Gastroesophageal sphincter (tissue), 4 donors: ENCODE measurements around the gene ZDHHC11B. TPM values are rescaled to one million over a fixed set of nuclear protein-coding genes. Genes with fewer than 3 reads are reported as not detected.
"Not testable (repeated sequence)": the region's sequence is repeated elsewhere in the genome, so short reads cannot be mapped to it uniquely, and the experiment has no call there.

ENCODE experiments used
- ATAC-seq: fragments of 150-250 bp; one replicate; pipeline ENCODE4 v1.9.1; 2016; ENCODE audit warnings: mild to moderate bottlenecking, moderate library complexity
- H3K27ac ChIP-seq, 4 donors: fragments of 200-600 bp; sonication (generic) in 3 of 4; 1 replicate in 3 of 4; 2 replicates in 1 of 4; pipeline ENCODE4 v1.5.1; 2016 to 2019
- H3K27me3 ChIP-seq: fragments of 200-600 bp; sonication (generic); one replicate; pipeline ENCODE4 v1.5.1; 2019
- H3K36me3 ChIP-seq, 2 donors: fragments of 200-600 bp; sonication (generic); one replicate each; pipeline ENCODE4 v1.5.1; 2019; ENCODE audit warnings: control low read depth in 1 of 2
- H3K4me1 ChIP-seq, 3 donors: fragments of 200-600 bp; sonication (generic); 1 replicate in 2 of 3; 2 replicates in 1 of 3; pipeline ENCODE4 v1.5.1; 2016 to 2019; ENCODE audit warnings: control low read depth in 2 of 3
- H3K4me3 ChIP-seq, 2 donors: fragments of 200-600 bp; sonication (generic); one replicate each; pipeline ENCODE4 v1.5.1; 2019; ENCODE audit warnings: mild to moderate bottlenecking in 1 of 2, moderate library complexity in 1 of 2
- H3K9me3 ChIP-seq, 3 donors: fragments of 200-600 bp; sonication (generic); one replicate each; pipeline ENCODE4 v1.5.1; 2017 to 2019; ENCODE audit warnings: control low read depth in 2 of 3
- EP300 ChIP-seq: sonication (generic); formaldehyde crosslinking; IDR thresholded peaks from one replicate; pipeline ENCODE4 v1.6.1; 2017; ENCODE audit warnings: antibody characterized with exemption, mild to moderate bottlenecking
- POLR2A ChIP-seq, 2 donors: fragments of 450-650 bp; IDR thresholded peaks; one replicate each; pipeline ENCODE4 v1.6.1; 2017; ENCODE audit warnings: antibody characterized with exemption in 2 of 2, mild to moderate bottlenecking in 2 of 2, moderate library complexity in 1 of 2
- POLR2AphosphoS5 ChIP-seq: sonication (generic); formaldehyde crosslinking; IDR thresholded peaks from one replicate; pipeline ENCODE4 v1.6.1; 2017; ENCODE audit warnings: antibody characterized with exemption
- WGBS, 2 donors: methylation state at CpG; one replicate each; pipeline ENCODE4 v1.1.5; 2018; ENCODE audit warnings: low coverage in 1 of 2; 5-methylcytosine and 5-hydroxymethylcytosine counted together
- total RNA-seq, 4 donors: library from RNA; depleted of rRNA; stranded (reverse); fragments of >200 nt; gene quantifications; one replicate each; pipeline ENCODE4 v1.1.0, GENCODE V29; 2016
- TF ChIP-seq, protein P1 (sequence below), 4 experiments: fragments of 200-600 bp in 2 of 4; fragments of 450-650 bp in 2 of 4; sonication (generic) in 1 of 4; IDR thresholded peaks; one replicate each; pipeline ENCODE4 v1.5.1; 2017 to 2019; ENCODE audit warnings: antibody characterized with exemption in 4 of 4, mild to moderate bottlenecking in 2 of 4, moderate library complexity in 2 of 4

ZDHHC11B gene
- total RNA-seq, 4 donors from 2014 or later = 3.1 to 14.3 (median 6.9) TPM

DNA sequence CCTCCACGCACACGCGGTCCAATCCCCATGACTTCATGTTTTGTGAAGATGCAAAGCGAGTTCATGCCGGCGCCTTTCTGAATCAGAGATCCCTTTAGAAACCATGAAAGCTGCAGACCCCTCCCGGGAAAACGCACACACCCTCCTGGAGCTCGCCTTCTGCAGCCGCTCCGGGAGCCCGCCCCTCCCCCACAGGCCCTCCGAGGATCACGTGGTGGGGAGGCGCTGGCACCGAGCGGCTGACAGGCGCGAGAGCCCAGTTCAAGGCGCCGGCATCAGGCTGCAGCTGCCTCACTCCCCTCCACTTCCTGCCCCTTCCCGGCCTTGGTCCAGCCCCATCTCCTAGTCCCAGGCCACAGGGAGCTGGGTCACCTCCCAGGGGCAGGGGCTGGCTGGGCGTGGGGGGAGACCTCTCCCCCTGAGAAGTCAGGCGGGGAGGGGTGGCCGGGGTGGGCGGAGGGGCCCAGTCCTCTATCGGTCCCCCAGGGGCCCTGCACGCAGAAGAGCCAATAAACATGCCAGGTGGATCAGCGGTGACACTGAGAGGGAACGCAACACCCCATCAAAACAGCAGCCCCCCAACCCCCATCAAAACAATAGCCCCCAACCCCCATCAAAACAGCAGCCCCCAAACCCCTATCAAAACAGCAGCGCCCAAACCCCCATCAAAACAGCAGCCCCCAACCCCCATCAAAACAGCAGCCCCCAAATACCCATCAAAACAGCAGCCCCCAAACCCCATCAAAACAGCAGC, 1.3 kb downstream of the ZDHHC11B start:
- Histone ChIP-seq H3K4me1 (peaks cover 0 to 16% (median 4%) of the 10 kb centered on the region in 3 donors), H3K4me3 (peak overlapping the region; percentile 11 to 74), H3K27ac (peak overlapping the region; percentile 34 to 85 (median 82))
- ATAC-seq = peak; percentile 64
- TF ChIP-seq, protein P1, sequence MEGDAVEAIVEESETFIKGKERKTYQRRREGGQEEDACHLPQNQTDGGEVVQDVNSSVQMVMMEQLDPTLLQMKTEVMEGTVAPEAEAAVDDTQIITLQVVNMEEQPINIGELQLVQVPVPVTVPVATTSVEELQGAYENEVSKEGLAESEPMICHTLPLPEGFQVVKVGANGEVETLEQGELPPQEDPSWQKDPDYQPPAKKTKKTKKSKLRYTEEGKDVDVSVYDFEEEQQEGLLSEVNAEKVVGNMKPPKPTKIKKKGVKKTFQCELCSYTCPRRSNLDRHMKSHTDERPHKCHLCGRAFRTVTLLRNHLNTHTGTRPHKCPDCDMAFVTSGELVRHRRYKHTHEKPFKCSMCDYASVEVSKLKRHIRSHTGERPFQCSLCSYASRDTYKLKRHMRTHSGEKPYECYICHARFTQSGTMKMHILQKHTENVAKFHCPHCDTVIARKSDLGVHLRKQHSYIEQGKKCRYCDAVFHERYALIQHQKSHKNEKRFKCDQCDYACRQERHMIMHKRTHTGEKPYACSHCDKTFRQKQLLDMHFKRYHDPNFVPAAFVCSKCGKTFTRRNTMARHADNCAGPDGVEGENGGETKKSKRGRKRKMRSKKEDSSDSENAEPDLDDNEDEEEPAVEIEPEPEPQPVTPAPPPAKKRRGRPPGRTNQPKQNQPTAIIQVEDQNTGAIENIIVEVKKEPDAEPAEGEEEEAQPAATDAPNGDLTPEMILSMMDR (IDR thresholded peaks at IDR 0.05) = peak in 1 of 4 experiments; percentile 8
- H3K27me3 ChIP-seq, H3K9me3 ChIP-seq, H3K36me3 ChIP-seq: not testable (repeated sequence)
- WGBS, 2 donors = no CpG with 5 or more reads among the region's 31 CpGs

DNA sequence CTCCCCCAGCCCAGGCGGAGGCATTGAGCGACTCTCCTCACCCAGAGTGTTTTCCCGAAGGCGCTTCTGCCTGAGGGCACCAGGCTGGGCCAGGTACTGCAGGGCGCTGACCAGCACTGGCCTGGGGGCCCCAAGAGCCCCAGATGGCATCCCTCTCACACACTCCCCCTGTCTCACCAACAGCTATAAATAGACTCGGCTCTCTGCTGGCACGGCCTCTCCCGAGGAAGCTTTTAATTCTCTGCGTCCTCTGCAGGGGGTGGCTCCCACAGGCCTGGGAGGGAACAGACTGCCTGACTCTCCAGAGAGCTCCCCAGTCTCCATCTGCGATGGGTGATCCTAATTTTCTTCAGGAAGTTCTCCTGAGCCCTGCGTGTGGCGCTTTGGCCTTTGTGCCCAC, 2.2 kb downstream of the ZDHHC11B start:
- H3K4me3 ChIP-seq, H3K36me3 ChIP-seq, H3K27me3 ChIP-seq, H3K27ac ChIP-seq, H3K9me3 ChIP-seq: not testable (repeated sequence)
- WGBS, 2 donors = no CpG with 5 or more reads among the region's 12 CpGs
- H3K4me1 ChIP-seq = peaks cover 0 to 16% (median 4%) of the 10 kb centered on the region in 3 donors
- peak; percentile 12 for ATAC-seq

DNA sequence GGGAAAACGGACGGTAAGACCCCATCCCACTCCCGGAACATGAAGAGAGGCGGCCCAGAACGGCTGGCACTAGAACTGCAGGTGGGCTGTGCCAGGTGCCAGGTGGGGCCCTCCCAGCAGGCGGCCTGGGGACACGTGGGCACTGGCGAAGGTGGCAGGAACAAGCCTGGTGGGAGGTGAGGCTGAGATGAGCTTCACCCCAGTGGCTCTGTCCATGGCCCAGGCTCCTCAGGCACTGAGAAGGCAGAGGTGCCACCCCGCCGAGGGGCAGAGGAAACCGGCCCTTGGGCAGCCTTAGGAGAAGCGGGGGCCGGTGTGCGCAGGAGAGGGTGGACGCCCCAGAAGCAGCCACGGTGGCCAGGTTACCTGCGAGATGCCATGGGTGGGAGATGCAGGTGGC, 4.0 kb downstream of the ZDHHC11B start:
- peaks cover 0 to 19% (median 4%) of the 10 kb centered on the region in 3 donors for H3K4me1 ChIP-seq
- not testable (repeated sequence) for ATAC-seq, H3K36me3 ChIP-seq, H3K27me3 ChIP-seq, H3K9me3 ChIP-seq, H3K4me3 ChIP-seq, H3K27ac ChIP-seq
- 85 to 86% methylated on average over 4 to 17 of the region's 17 CpGs for WGBS, 2 donors

DNA sequence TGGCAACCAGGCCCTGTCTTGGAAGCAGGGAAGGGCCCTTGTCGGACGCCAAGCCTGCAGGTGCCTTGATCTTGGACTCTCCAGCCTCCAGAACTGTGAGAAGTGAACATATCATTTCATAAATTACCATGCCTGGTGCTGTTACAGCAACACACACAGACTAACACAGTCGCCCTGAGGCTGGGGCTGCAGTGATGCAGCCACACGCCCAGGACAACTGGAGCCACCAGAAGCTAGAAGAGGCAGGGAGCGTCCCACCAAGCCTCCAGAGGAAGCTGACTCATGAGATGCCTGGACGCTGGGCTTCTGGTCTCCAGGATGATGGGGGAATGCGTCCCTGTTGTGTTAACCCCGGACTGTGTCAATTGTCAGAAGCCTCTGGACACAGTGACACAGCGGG, 5.6 kb downstream of the ZDHHC11B start:
- WGBS, 2 donors = no CpG with 5 or more reads among the region's 9 CpGs
- ATAC-seq, H3K36me3 ChIP-seq, H3K4me3 ChIP-seq, H3K27me3 ChIP-seq, H3K27ac ChIP-seq, H3K9me3 ChIP-seq: not testable (repeated sequence)
- peaks cover 0 to 17% (median 0%) of the 10 kb centered on the region in 3 donors for H3K4me1 ChIP-seq

DNA sequence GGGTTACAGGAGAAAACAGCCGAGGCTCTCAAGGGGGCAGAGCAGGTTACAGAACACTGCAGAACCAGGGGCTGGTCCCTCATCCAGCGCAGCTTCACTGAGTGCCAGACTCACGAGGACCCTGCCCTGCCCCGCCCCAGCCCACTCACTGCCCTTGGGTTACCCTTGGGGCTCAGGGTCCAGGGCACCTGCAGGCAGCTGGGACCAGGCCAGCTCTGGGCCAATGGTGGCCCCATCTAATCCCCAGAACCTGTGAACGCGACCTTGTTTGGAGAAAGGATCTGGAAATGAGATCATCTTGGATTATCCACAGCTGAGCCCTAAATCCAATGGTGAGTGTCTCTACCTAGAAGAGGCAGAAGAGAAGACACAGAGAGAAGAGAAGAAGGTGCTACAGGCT, 6.1 kb downstream of the ZDHHC11B start:
- no CpG with 5 or more reads among the region's 6 CpGs for WGBS, 2 donors
- not testable (repeated sequence) for ATAC-seq, H3K36me3 ChIP-seq

DNA sequence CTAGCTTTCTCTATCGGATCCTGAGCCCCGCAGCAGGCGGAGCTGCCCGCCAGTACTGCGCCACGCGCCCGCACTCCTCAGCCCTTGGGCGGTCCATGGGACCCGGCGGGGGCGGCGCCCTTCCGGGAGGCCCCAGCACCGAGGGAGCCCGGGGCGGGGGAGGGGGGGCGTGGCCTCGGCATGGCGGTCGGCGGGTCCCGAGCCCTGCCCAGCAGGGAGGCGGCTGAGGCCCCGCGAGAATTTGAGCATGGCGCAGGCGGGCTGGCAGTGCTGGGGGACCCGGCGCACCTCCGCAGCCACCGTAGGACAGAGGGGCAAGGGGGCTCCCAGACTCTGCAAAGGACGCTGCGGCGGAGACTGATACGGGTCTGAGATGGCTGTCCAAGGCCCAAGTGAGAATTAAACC, 6.8 kb downstream of the ZDHHC11B start:
- Histone ChIP-seq H3K4me1 (peaks cover 0 to 19% (median 0%) of the 10 kb centered on the region in 3 donors), H3K36me3 (no peaks in the 10 kb centered on the region), H3K27ac (no peak overlapping the region), H3K9me3 (no peaks in the 10 kb centered on the region), H3K27me3 (no peaks in the 10 kb centered on the region), H3K4me3 (no peak overlapping the region)
- TF ChIP-seq POLR2A (IDR thresholded peaks at IDR 0.05) = no peak
- no peak for TF ChIP-seq POLR2AphosphoS5
- no peak for TF ChIP-seq EP300
- TF ChIP-seq, protein P1 (IDR thresholded peaks at IDR 0.05) = no peak
- 100% methylated on average over 4 of the region's 36 CpGs; no CpG with 5 or more reads in 1 of the 2 donors for WGBS, 2 donors
- no peak for ATAC-seq

More for the DNA sequence above, 6.1 kb downstream of the ZDHHC11B start:
- not testable (repeated sequence) for H3K4me3 ChIP-seq, H3K9me3 ChIP-seq, H3K27me3 ChIP-seq, H3K27ac ChIP-seq
- H3K4me1 ChIP-seq = peaks cover 0 to 19% (median 0%) of the 10 kb centered on the region in 3 donors

DNA sequence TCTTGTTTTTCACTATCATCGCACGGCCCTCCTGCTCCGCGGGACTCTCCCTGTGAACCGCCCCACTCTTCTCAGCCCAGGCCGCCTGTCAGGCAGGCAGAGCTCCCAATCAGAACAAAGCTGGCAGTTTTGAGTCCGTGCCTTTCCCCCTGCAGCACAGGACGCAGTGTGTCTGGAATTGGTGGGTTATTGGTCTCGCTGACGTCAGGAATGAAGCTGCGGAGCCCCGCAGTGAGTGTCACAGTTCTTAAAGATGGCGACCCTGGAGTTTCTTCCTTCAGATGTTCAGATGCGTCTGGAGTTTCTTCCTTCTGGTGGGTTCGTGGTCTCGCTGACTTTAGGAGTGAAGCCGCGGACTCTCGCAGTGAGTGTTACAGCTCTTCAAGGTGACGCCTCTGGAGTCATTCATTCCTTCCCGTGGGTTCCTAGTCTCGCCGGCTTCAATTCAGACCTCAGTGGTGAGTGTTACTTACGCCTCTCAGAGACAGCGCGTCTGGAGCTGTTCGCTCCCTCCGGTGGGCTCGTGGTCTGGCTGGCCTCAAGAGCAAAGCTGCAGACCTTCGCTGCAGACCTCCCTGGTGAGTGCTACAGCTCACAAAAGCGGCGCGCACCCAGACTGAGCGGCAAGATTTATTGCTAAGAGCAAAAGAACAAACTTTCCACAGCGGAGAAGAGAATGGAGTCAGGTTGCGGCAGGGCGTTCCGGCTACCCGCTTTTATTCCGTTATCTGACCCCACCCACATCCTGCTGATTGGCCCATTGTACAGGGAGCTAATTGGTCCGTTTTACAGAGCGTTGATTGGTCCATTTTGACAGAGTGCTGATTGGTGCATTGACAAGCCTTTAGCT, 7.4 kb downstream of the ZDHHC11B start:
- no peaks in the 10 kb centered on the region for H3K36me3 ChIP-seq
- no peak for ATAC-seq
- H3K9me3 ChIP-seq = no peaks in the 10 kb centered on the region
- H3K4me1 ChIP-seq = peaks cover 0 to 20% (median 0%) of the 10 kb centered on the region in 3 donors
- no peaks in the 10 kb centered on the region for H3K27me3 ChIP-seq
- TF ChIP-seq POLR2A (IDR thresholded peaks at IDR 0.05) (no peak), POLR2AphosphoS5 (no peak), EP300 (no peak)
- TF ChIP-seq, protein P1 (IDR thresholded peaks at IDR 0.05) = no peak
- no peak overlapping the region for H3K27ac ChIP-seq
- 80 to 87% methylated on average over 12 to 27 of the region's 42 CpGs for WGBS, 2 donors
- no peak overlapping the region for H3K4me3 ChIP-seq
